T-helper 1 cell treated with Interleukin-12 subunit alpha and Interleukin-12 subunit beta and Interleukin-4 antibody, amounts not matched to agents 30 ng/mL and 1 ng/mL, for 36 hours (primary cell): Measurements from ENCODE around the gene ATP1B2. TPM values are rescaled to one million over a fixed set of nuclear protein-coding genes. Genes with fewer than 3 reads are reported as not detected.

Experiments
- intact Hi-C: fragments of 100-400 bp; cut with micrococcal nuclease; formaldehyde crosslinking; loops from one replicate; pipeline ENCODE4 v1.15.1; 2024
- total RNA-seq: library from RNA; stranded (reverse); gene quantifications from 2 replicates; pipeline ENCODE4 v1.2.3, GENCODE V29; 2022

Gene ATP1B2
- total RNA-seq, 1 donor from 2014 or later = 0.22 TPM

GRCh38 chr17:7632492-7632894 lies 18.2 kb upstream of the ATP1B2 start:
- intact Hi-C loops = loop anchor here (1.0 to 5.0 kb wide), 3 partner anchors 41 to 85 kb away; partner anchors contain the start of genes DNAH2 and TP53

- intact Hi-C loops = loop anchor here (1.0 to 5.0 kb wide), 2 partner anchors 8 to 84 kb away; partner anchors contain the start of gene DNAH2
Observed at GRCh38 chr17:7633093-7633492, 17.6 kb upstream of the ATP1B2 start.

- intact Hi-C loops = loop anchor here (5.0 kb wide), 1 partner anchor 83 kb away; the partner anchor contains the start of gene DNAH2
Observed at GRCh38 chr17:7634384-7634783, 16.3 kb upstream of the ATP1B2 start.

GRCh38 chr17:7636163-7636562 lies 14.6 kb upstream of the ATP1B2 start:
- intact Hi-C loops = no loop called here

- intact Hi-C loops = loop anchor here (1.0 to 2.0 kb wide), 2 partner anchors 7 to 46 kb away; partner anchors contain the start of gene TP53
Observed at GRCh38 chr17:7640783-7641182, 9.9 kb upstream of the ATP1B2 start.

GRCh38 chr17:7641635-7642034 lies 9.1 kb upstream of the ATP1B2 start:
- intact Hi-C loops = loop anchor here (1.0 to 2.0 kb wide), 3 partner anchors 8 to 45 kb away; partner anchors contain the start of genes ATP1B2 and TP53

- intact Hi-C loops = no loop called here
Observed at GRCh38 chr17:7644775-7645174, 6.0 kb upstream of the ATP1B2 start.

- intact Hi-C loops = no loop called here
Observed at GRCh38 chr17:7646457-7646856, 4.3 kb upstream of the ATP1B2 start.

GRCh38 chr17:7647018-7647417 lies 3.7 kb upstream of the ATP1B2 start:
- intact Hi-C loops = no loop called here

GRCh38 chr17:7651097-7651664 lies 455 bp downstream of the ATP1B2 start:
- intact Hi-C loops = no loop called here

GRCh38 chr17:7651665-7652387 lies 1.1 kb downstream of the ATP1B2 start:
- intact Hi-C loops = no loop called here

GRCh38 chr17:7652388-7653356 lies 1.9 kb downstream of the ATP1B2 start:
- intact Hi-C loops = no loop called here

GRCh38 chr17:7654832-7655540 lies 4.3 kb downstream of the ATP1B2 start:
- intact Hi-C loops = no loop called here

GRCh38 chr17:7655541-7655840 lies 4.8 kb downstream of the ATP1B2 start:
- intact Hi-C loops = no loop called here

GRCh38 chr17:7656958-7657609 lies 6.4 kb downstream of the ATP1B2 start:
- intact Hi-C loops = no loop called here

- intact Hi-C loops = no loop called here
Observed at GRCh38 chr17:7667656-7668406, 17.1 kb downstream of the ATP1B2 start.

GRCh38 chr17:7668482-7668881 lies 17.8 kb downstream of the ATP1B2 start:
- intact Hi-C loops = no loop called here

- intact Hi-C loops = loop anchor here (1.0 to 10.0 kb wide), 2 partner anchors 41 to 148 kb away; no protein-coding TSS in a partner anchor
Observed at GRCh38 chr17:7673239-7673638, 22.5 kb downstream of the ATP1B2 start.

- intact Hi-C loops = loop anchor here (10.0 kb wide), 1 partner anchor 150 kb away; no protein-coding TSS in a partner anchor
Observed at GRCh38 chr17:7674934-7675333, 24.2 kb downstream of the ATP1B2 start.

- intact Hi-C loops = loop anchor here (10.0 kb wide), 1 partner anchor 152 kb away; no protein-coding TSS in a partner anchor
Observed at GRCh38 chr17:7676533-7676932, 25.8 kb downstream of the ATP1B2 start.
